Keratinocyte (primary cell): Measurements from ENCODE around the gene RALGPS1.

ENCODE experiments used
- CTCF ChIP-seq, 3 experiments: IDR thresholded peaks in 1 of 3; conservative IDR thresholded peaks in 1 of 3; optimal IDR thresholded peaks in 1 of 3; 2 replicates in 2 of 3; 3 replicates in 1 of 3; pipeline versions ENCODE3 to v1.5.1; 2011; ENCODE audit warnings: low read length in 3 of 3, mild to moderate bottlenecking in 3 of 3, moderate library complexity in 2 of 3, control low read depth in 1 of 3, inconsistent platforms in 1 of 3; ENCODE audit not compliant: insufficient read depth in 2 of 3; ENCODE audit errors: extremely low read depth in 1 of 3
- EZH2 ChIP-seq: IDR thresholded peaks from one replicate; pipeline ENCODE4 v1.6.1; 2012; ENCODE audit warnings: inconsistent platforms, mild to moderate bottlenecking, low read length, moderate library complexity

- TF ChIP-seq EZH2: no peak
- TF ChIP-seq CTCF (optimal IDR thresholded peaks at IDR 0.05 in 1 of 3, IDR thresholded peaks at IDR 0.05 in 1 of 3, conservative IDR thresholded peaks at IDR 0.05 in 1 of 3; ENCODE audit: extremely low read depth in 1 of 3, insufficient read depth in 2 of 3, low read length in 3 of 3): no peak
Observed at GRCh38 chr9:126919193-126919592, 4.6 kb downstream of the RALGPS1 start.
